Testis (tissue), 2 donors: ENCODE data around the gene SPG7.

Source experiments
- POLR2A ChIP-seq: fragments of 450-650 bp; IDR thresholded peaks from one replicate; pipeline ENCODE4 v1.6.1; 2017; ENCODE audit warnings: antibody characterized with exemption, mild to moderate bottlenecking, moderate library complexity
- TF ChIP-seq, protein P1 (sequence below), 3 experiments: fragments of 450-650 bp in 2 of 3; fragments of 200-600 bp in 1 of 3; sonication (generic) in 1 of 3; IDR thresholded peaks; one replicate each; pipeline ENCODE4 v1.5.1; 2016 to 2019; ENCODE audit warnings: antibody characterized with exemption in 3 of 3, mild to moderate bottlenecking in 2 of 3, moderate library complexity in 1 of 3

DNA sequence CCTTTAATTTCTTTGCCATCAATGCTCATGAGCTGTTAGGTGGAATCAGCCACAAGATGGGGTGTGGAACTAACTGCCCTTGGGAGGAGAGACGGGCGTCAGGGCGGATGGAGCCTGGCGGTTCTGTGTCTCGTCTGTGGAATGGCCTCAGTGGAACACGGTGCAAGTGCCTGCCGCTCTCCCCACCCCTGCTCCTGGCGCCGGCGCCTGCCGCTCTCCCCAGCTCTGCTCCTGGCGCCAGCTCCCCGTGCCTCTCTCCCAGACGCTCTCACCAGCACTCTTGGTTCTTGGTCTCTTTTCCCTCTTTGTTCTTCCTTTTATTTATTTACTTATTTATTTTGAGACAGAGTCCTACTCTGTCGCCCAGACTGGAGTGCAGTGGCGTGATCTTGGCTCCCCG, 39.1 kb downstream of the SPG7 start:
- TF ChIP-seq, protein P1, sequence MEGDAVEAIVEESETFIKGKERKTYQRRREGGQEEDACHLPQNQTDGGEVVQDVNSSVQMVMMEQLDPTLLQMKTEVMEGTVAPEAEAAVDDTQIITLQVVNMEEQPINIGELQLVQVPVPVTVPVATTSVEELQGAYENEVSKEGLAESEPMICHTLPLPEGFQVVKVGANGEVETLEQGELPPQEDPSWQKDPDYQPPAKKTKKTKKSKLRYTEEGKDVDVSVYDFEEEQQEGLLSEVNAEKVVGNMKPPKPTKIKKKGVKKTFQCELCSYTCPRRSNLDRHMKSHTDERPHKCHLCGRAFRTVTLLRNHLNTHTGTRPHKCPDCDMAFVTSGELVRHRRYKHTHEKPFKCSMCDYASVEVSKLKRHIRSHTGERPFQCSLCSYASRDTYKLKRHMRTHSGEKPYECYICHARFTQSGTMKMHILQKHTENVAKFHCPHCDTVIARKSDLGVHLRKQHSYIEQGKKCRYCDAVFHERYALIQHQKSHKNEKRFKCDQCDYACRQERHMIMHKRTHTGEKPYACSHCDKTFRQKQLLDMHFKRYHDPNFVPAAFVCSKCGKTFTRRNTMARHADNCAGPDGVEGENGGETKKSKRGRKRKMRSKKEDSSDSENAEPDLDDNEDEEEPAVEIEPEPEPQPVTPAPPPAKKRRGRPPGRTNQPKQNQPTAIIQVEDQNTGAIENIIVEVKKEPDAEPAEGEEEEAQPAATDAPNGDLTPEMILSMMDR (IDR thresholded peaks at IDR 0.05), result no peak
- no peak for TF ChIP-seq POLR2A
